Measurements from ENCODE around the gene FAM222B. TPM values are rescaled to one million over a fixed set of nuclear protein-coding genes. Genes with fewer than 3 reads are reported as not detected.

FAM222B gene
- total and polyA plus RNA-seq, 4 donors, result 2.8 to 5.4 (median 4.1) TPM

GRCh38 chr17:28749516-28750177 lies 92.9 kb downstream of the FAM222B start:
- Histone ChIP-seq H3K36me3 (ENCODE audit: control insufficient read depth in 4 of 4, insufficient read depth in 3 of 4, low read depth in 1 of 4, low read length in 3 of 4) (peaks cover 4 to 33% (median 22%) of the 10 kb centered on the region in 4 donors), H3K9me3 (ENCODE audit: control insufficient read depth in 4 of 4, low read length in 3 of 4) (no peaks in the 10 kb centered on the region), H3K27ac (ENCODE audit: low read depth in 1 of 2, low read length in 2 of 2) (no peak overlapping the region), H3K27me3 (ENCODE audit: control insufficient read depth in 4 of 4, insufficient read depth in 4 of 4, low read length in 3 of 4) (no peaks in the 10 kb centered on the region), H3K4me1 (ENCODE audit: control insufficient read depth in 4 of 4, insufficient read depth in 4 of 4, low read length in 3 of 4) (peaks cover 12 to 41% (median 28%) of the 10 kb centered on the region in 4 donors), H3K9ac (ENCODE audit: low read depth in 1 of 2, low read length in 2 of 2) (no peak overlapping the region), H3K4me3 (ENCODE audit: low read depth in 1 of 3, low read length in 3 of 3) (no peak overlapping the region)
- DNase-seq (ENCODE audit: low spot score), result no peak
- WGBS, result 53% methylated on average over 11 of the region's 11 CpGs
- TF ChIP-seq JUND (IDR thresholded peaks at IDR 0.05), result no peak
- no peak for TF ChIP-seq MAX (IDR thresholded peaks at IDR 0.05)
- no peak for TF ChIP-seq ZBTB33 (IDR thresholded peaks at IDR 0.05)
- TF ChIP-seq YY1 (IDR thresholded peaks at IDR 0.05), result no peak
- peak; percentile 26 for TF ChIP-seq FOXA1 (IDR thresholded peaks at IDR 0.05)
- TF ChIP-seq RXRA (IDR thresholded peaks at IDR 0.05), result no peak

- Histone ChIP-seq H3K36me3 (ENCODE audit: control insufficient read depth in 4 of 4, insufficient read depth in 3 of 4, low read depth in 1 of 4, low read length in 3 of 4) (peaks cover 4 to 33% (median 22%) of the 10 kb centered on the region in 4 donors), H3K9ac (ENCODE audit: low read depth in 1 of 2, low read length in 2 of 2) (no peak overlapping the region), H3K4me1 (ENCODE audit: control insufficient read depth in 4 of 4, insufficient read depth in 4 of 4, low read length in 3 of 4) (peaks cover 12 to 41% (median 28%) of the 10 kb centered on the region in 4 donors), H3K27me3 (ENCODE audit: control insufficient read depth in 4 of 4, insufficient read depth in 4 of 4, low read length in 3 of 4) (no peaks in the 10 kb centered on the region), H3K9me3 (ENCODE audit: control insufficient read depth in 4 of 4, low read length in 3 of 4) (no peaks in the 10 kb centered on the region), H3K4me3 (ENCODE audit: low read depth in 1 of 3, low read length in 3 of 3) (no peak overlapping the region), H3K27ac (ENCODE audit: low read depth in 1 of 2, low read length in 2 of 2) (no peak overlapping the region)
- no peak for DNase-seq (ENCODE audit: low spot score)
- TF ChIP-seq TAF1 (conservative IDR thresholded peaks at IDR 0.05) (no peak), YY1 (IDR thresholded peaks at IDR 0.05) (no peak), RXRA (IDR thresholded peaks at IDR 0.05) (no peak), NR2F2 (IDR thresholded peaks at IDR 0.05) (no peak), CTCF (IDR thresholded peaks at IDR 0.05; ENCODE audit: low read depth, low read length, missing input control) (no peak), GABPA (IDR thresholded peaks at IDR 0.05 in 1 of 2, conservative IDR thresholded peaks at IDR 0.05 in 1 of 2) (no peak), HNF4A (conservative IDR thresholded peaks at IDR 0.05) (no peak), RAD21 (IDR thresholded peaks at IDR 0.05) (no peak), REST (IDR thresholded peaks at IDR 0.05) (no peak)
- WGBS, result 69% methylated on average over 18 of the region's 18 CpGs
Observed at GRCh38 chr17:28748852-28749515, 93.6 kb downstream of the FAM222B start.

All from liver (tissue), 9 donors.